WTC11 (cell line): ENCODE data around the gene ARMH1.

ENCODE experiments used
- FOXP1 ChIP-seq: sonication (generic); formaldehyde crosslinking; IDR thresholded peaks from 2 replicates; pipeline ENCODE4 v1.8.0; 2022; ENCODE audit warnings: missing genetic modification reagents, mild to moderate bottlenecking, moderate library complexity, borderline replicate concordance
- GABPB1 ChIP-seq: sonication (generic); formaldehyde crosslinking; IDR thresholded peaks from 2 replicates; pipeline ENCODE4 v1.8.1; 2023; ENCODE audit warnings: mild to moderate bottlenecking, missing genetic modification reagents
- JUN ChIP-seq: sonication (generic); formaldehyde crosslinking; IDR thresholded peaks from 2 replicates; pipeline ENCODE4 v1.8.0; 2023; ENCODE audit warnings: mild to moderate bottlenecking, missing genetic modification reagents
- KAT7 ChIP-seq: sonication (generic); formaldehyde crosslinking; IDR thresholded peaks from 2 replicates; pipeline ENCODE4 v1.8.1; 2023; ENCODE audit warnings: missing genetic modification reagents, mild to moderate bottlenecking, borderline replicate concordance
- TP53 ChIP-seq: sonication (generic); formaldehyde crosslinking; IDR thresholded peaks from 2 replicates; pipeline ENCODE4 v1.8.1; 2023; ENCODE audit warnings: mild to moderate bottlenecking, missing genetic modification reagents
- ZNF219 ChIP-seq: sonication (generic); formaldehyde crosslinking; IDR thresholded peaks from 2 replicates; pipeline ENCODE4 v1.8.0; 2023; ENCODE audit warnings: missing genetic modification reagents, mild to moderate bottlenecking, borderline replicate concordance
- TF ChIP-seq, protein P1 (sequence below): fragments of 200-600 bp; IDR thresholded peaks from 2 replicates; pipeline ENCODE4 v1.8.0; 2022; ENCODE audit warnings: antibody characterized with exemption
- TF ChIP-seq, protein P2 (sequence below): sonication (generic); formaldehyde crosslinking; IDR thresholded peaks from 2 replicates; pipeline ENCODE4 v1.8.1; 2023; ENCODE audit warnings: mild to moderate bottlenecking, moderate library complexity, missing genetic modification reagents
- TF ChIP-seq, protein P3 (sequence below): sonication (generic); formaldehyde crosslinking; IDR thresholded peaks from 2 replicates; pipeline ENCODE4 v1.8.1; 2023; ENCODE audit warnings: mild to moderate bottlenecking, missing genetic modification reagents, moderate library complexity
- TF ChIP-seq, protein P4 (sequence below): sonication (generic); formaldehyde crosslinking; IDR thresholded peaks from 2 replicates; pipeline ENCODE4 v1.8.1; 2022; ENCODE audit warnings: mild to moderate bottlenecking, moderate library complexity, missing genetic modification reagents
- TF ChIP-seq, protein P5 (sequence below): sonication (generic); formaldehyde crosslinking; IDR thresholded peaks from 2 replicates; pipeline ENCODE4 v1.8.1; 2022; ENCODE audit warnings: low read depth, missing genetic modification reagents, borderline replicate concordance

DNA sequence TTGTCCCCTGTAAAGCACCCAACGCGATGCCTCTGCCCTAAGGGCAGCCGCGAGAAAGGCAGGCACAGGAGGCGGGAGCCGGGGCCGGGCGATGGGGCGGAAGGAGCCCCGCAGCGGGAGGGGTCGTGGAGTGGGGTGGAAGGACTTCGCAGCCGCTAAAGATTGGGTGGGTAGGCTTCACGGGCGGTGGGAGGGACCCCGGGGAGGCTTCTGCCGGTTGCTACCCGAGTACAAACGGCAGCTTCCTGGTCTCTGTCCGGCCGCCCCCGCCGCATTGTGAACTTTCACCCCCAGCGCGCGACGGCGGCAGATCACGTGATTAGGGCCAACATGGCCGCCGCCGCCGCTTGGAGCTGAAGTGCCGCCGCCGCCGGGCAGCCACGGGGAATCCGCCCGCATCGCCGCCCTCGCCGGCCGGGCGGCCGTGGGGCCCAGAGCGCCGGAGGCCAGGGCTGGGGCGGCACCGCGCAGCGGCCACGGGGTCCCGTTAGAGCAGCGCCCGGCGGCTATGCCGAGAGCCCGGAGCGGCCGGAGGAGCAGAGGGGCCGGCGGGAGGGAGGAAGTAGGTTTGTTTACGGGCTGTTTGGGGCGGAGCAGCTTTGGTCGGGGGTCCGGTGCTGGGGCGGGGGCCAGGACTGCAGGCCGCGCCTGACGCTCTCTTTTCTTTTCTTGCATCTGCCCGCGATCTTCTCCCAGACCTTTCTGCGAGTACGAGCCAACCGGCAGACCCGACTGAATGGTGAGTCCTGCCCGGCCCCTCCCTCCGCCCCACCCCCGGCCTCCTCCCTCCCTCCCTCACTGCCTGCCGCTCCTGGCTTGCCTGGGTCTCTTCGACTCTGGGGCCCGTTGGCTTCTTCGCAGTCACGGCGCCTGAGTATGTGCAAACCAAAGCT lies 42.6 kb upstream of the ARMH1 start:
- TF ChIP-seq, protein P1, sequence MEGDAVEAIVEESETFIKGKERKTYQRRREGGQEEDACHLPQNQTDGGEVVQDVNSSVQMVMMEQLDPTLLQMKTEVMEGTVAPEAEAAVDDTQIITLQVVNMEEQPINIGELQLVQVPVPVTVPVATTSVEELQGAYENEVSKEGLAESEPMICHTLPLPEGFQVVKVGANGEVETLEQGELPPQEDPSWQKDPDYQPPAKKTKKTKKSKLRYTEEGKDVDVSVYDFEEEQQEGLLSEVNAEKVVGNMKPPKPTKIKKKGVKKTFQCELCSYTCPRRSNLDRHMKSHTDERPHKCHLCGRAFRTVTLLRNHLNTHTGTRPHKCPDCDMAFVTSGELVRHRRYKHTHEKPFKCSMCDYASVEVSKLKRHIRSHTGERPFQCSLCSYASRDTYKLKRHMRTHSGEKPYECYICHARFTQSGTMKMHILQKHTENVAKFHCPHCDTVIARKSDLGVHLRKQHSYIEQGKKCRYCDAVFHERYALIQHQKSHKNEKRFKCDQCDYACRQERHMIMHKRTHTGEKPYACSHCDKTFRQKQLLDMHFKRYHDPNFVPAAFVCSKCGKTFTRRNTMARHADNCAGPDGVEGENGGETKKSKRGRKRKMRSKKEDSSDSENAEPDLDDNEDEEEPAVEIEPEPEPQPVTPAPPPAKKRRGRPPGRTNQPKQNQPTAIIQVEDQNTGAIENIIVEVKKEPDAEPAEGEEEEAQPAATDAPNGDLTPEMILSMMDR, result no peak
- TF ChIP-seq, protein P2, sequence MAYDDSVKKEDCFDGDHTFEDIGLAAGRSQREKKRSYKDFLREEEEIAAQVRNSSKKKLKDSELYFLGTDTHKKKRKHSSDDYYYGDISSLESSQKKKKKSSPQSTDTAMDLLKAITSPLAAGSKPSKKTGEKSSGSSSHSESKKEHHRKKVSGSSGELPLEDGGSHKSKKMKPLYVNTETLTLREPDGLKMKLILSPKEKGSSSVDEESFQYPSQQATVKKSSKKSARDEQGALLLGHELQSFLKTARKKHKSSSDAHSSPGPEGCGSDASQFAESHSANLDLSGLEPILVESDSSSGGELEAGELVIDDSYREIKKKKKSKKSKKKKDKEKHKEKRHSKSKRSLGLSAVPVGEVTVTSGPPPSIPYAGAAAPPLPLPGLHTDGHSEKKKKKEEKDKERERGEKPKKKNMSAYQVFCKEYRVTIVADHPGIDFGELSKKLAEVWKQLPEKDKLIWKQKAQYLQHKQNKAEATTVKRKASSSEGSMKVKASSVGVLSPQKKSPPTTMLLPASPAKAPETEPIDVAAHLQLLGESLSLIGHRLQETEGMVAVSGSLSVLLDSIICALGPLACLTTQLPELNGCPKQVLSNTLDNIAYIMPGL (CRISPR knock-in tag), result peak; percentile 66
- TF ChIP-seq, protein P3, sequence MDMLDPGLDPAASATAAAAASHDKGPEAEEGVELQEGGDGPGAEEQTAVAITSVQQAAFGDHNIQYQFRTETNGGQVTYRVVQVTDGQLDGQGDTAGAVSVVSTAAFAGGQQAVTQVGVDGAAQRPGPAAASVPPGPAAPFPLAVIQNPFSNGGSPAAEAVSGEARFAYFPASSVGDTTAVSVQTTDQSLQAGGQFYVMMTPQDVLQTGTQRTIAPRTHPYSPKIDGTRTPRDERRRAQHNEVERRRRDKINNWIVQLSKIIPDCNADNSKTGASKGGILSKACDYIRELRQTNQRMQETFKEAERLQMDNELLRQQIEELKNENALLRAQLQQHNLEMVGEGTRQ (CRISPR knock-in tag), result peak; percentile 98
- TF ChIP-seq KAT7 (CRISPR knock-in tag) (peak; percentile 56; the same call in 1 of the 2 replicates), JUN (no peak), FOXP1 (peak; percentile 95), GABPB1 (CRISPR knock-in tag) (no peak), TP53 (CRISPR knock-in tag) (no peak), ZNF219 (CRISPR knock-in tag) (no peak)
- TF ChIP-seq, protein P4, sequence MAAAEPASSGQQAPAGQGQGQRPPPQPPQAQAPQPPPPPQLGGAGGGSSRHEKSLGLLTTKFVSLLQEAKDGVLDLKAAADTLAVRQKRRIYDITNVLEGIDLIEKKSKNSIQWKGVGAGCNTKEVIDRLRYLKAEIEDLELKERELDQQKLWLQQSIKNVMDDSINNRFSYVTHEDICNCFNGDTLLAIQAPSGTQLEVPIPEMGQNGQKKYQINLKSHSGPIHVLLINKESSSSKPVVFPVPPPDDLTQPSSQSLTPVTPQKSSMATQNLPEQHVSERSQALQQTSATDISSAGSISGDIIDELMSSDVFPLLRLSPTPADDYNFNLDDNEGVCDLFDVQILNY (CRISPR knock-in tag), result peak; percentile 61; the same call in 1 of the 2 replicates
- TF ChIP-seq, protein P5, sequence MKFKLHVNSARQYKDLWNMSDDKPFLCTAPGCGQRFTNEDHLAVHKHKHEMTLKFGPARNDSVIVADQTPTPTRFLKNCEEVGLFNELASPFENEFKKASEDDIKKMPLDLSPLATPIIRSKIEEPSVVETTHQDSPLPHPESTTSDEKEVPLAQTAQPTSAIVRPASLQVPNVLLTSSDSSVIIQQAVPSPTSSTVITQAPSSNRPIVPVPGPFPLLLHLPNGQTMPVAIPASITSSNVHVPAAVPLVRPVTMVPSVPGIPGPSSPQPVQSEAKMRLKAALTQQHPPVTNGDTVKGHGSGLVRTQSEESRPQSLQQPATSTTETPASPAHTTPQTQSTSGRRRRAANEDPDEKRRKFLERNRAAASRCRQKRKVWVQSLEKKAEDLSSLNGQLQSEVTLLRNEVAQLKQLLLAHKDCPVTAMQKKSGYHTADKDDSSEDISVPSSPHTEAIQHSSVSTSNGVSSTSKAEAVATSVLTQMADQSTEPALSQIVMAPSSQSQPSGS, result no peak
